B cell (primary cell): ENCODE data around the gene NAA10. TPM values are rescaled to one million over a fixed set of nuclear protein-coding genes. Genes with fewer than 3 reads are reported as not detected.

ENCODE experiments used
- ATAC-seq: fragments of 200-7000 bp; cut with Tn5 transposase; one replicate; pipeline ENCODE4 v1.10.0; 2021; ENCODE audit warnings: low read depth, mild to moderate bottlenecking, moderate number of reproducible peaks, moderate library complexity
- CTCF ChIA-PET: fragments of 350-600 bp; sonication (Branson Sonifier 250); formaldehyde crosslinking; loops from one replicate; lab custom pipeline; 2021; ENCODE audit warnings: antibody characterized with exemption, inconsistent platforms; lab: Charles Lee
- POLR2A ChIA-PET: fragments of 350-600 bp; sonication (Branson Sonifier 250); formaldehyde crosslinking; loops from one replicate; lab custom pipeline; 2021; ENCODE audit warnings: antibody characterized with exemption; lab: Charles Lee
- DNase-seq: peaks from one replicate; pipeline ENCODE4 v3.0.0; 2013
- H2AFZ ChIP-seq: 2 replicates; pipeline ENCODE4 v1.6.1; 2012; ENCODE audit warnings: mild to moderate bottlenecking, low read depth, low read length; ENCODE audit not compliant: insufficient read depth, poor library complexity, severe bottlenecking
- H3K27ac ChIP-seq, 2 donors: 1 replicate in 1 of 2; 2 replicates in 1 of 2; pipeline ENCODE4 v1.5.1; 2012 to 2013; ENCODE audit warnings: low read length in 2 of 2, mild to moderate bottlenecking in 2 of 2, moderate library complexity in 1 of 2
- H3K27me3 ChIP-seq, 4 experiments: fragments of 200-600 bp in 1 of 4; sonication (generic) in 1 of 4; replicated peaks in 1 of 4; 1 replicate in 2 of 4; 2 replicates in 2 of 4; pipeline versions ENCODE4 v1.6.1 to v1.7.0; 2013 to 2016; ENCODE audit warnings: low read length in 3 of 4, mild to moderate bottlenecking in 2 of 4, mixed read lengths in 1 of 4, moderate library complexity in 1 of 4; ENCODE audit not compliant: insufficient read depth in 4 of 4, control insufficient read depth in 3 of 4; ENCODE audit errors: control extremely low read depth in 1 of 4
- H3K36me3 ChIP-seq, 2 experiments: replicated peaks in 1 of 2; 1 replicate in 1 of 2; 2 replicates in 1 of 2; pipeline versions ENCODE4 v1.6.1 to v1.7.1; 2013; ENCODE audit warnings: low read length in 1 of 2; ENCODE audit not compliant: insufficient read depth in 2 of 2, control insufficient read depth in 1 of 2; ENCODE audit errors: control extremely low read depth in 1 of 2, extremely low read depth in 1 of 2
- H3K4me1 ChIP-seq, 2 donors: fragments of 200-600 bp in 1 of 2; sonication (generic) in 1 of 2; 1 replicate in 1 of 2; 2 replicates in 1 of 2; pipeline versions ENCODE4 v1.5.1 to v1.6.1; 2013 to 2017; ENCODE audit warnings: low read length in 2 of 2; ENCODE audit not compliant: control insufficient read depth in 2 of 2, insufficient read depth in 2 of 2
- H3K4me2 ChIP-seq: replicated peaks from 2 replicates; pipeline ENCODE3; 2012; ENCODE audit warnings: mild to moderate bottlenecking, low read depth, low read length; ENCODE audit not compliant: poor library complexity, severe bottlenecking
- H3K4me3 ChIP-seq, 5 experiments: fragments of 200-600 bp in 1 of 5; sonication (generic) in 1 of 5; 1 replicate in 3 of 5; 2 replicates in 2 of 5; pipeline versions ENCODE4 v1.5.1 to v1.7.0; 2011 to 2016; ENCODE audit warnings: low read length in 4 of 5, mild to moderate bottlenecking in 4 of 5, low read depth in 2 of 5, control low read depth in 1 of 5, moderate library complexity in 1 of 5; ENCODE audit not compliant: insufficient read depth in 1 of 5; ENCODE audit errors: control extremely low read depth in 1 of 5, extremely low read depth in 1 of 5
- H3K79me2 ChIP-seq: fragments of 200-600 bp; sonication (generic); one replicate; pipeline ENCODE4 v1.6.0; 2016; ENCODE audit warnings: low read length; ENCODE audit not compliant: control insufficient read depth, insufficient read depth
- H3K9ac ChIP-seq: fragments of 200-600 bp; sonication (generic); 2 replicates; pipeline ENCODE4 v1.6.1; 2017; ENCODE audit warnings: mild to moderate bottlenecking, low read length, moderate library complexity
- H3K9me3 ChIP-seq, 3 donors: one replicate each; pipeline versions ENCODE4 v1.6.1 to v1.7.1; 2013; ENCODE audit warnings: low read length in 2 of 3; ENCODE audit not compliant: control insufficient read depth in 2 of 3, insufficient read depth in 1 of 3; ENCODE audit errors: control extremely low read depth in 1 of 3
- H4K20me1 ChIP-seq: 2 replicates; pipeline ENCODE4 v1.6.0; 2012; ENCODE audit warnings: mild to moderate bottlenecking, low read length; ENCODE audit not compliant: insufficient read depth, control insufficient read depth, poor library complexity, severe bottlenecking
- H3K27ac Mint-ChIP-seq: one replicate; pipeline ENCODE4 v1.8.0; 2021; ENCODE audit warnings: mixed read lengths
- H3K27me3 Mint-ChIP-seq: one replicate; pipeline ENCODE4 v1.8.0; 2021; ENCODE audit warnings: mixed read lengths
- H3K4me1 Mint-ChIP-seq: one replicate; pipeline ENCODE4 v1.8.0; 2021; ENCODE audit warnings: mixed read lengths
- H3K4me3 Mint-ChIP-seq: one replicate; pipeline ENCODE4 v1.8.0; 2021; ENCODE audit warnings: mixed read lengths
- H3K9me3 Mint-ChIP-seq: one replicate; pipeline ENCODE4 v1.8.0; 2022; ENCODE audit warnings: mixed read lengths; ENCODE audit not compliant: insufficient read depth
- EZH2 ChIP-seq: IDR thresholded peaks from 2 replicates; pipeline ENCODE4 v1.6.1; 2012; ENCODE audit warnings: borderline replicate concordance, low read depth, mild to moderate bottlenecking, moderate library complexity, low read length; ENCODE audit not compliant: insufficient read depth, poor library complexity, severe bottlenecking
- WGBS: methylation state at CpG from one replicate; pipeline ENCODE4 v1.1.5; 2013; ENCODE audit warnings: missing lambda C conversion rate; ENCODE audit not compliant: insufficient coverage; 5-methylcytosine and 5-hydroxymethylcytosine counted together
- intact Hi-C: fragments of 100-400 bp; cut with micrococcal nuclease; formaldehyde crosslinking; loops from one replicate; pipeline ENCODE4 v1.10.0; 2022
- polyA plus RNA-seq: library from polyadenylated mRNA; depleted of rRNA; stranded (reverse); fragments of >200 nt; gene quantifications from 2 replicates; pipeline ENCODE4 v1.2.3, GENCODE V29; 2012
- total RNA-seq, 2 donors: library from RNA; stranded (reverse); fragments of 120-200 nt in 1 of 2; gene quantifications; 1 replicate in 1 of 2; 2 replicates in 1 of 2; pipeline versions ENCODE4 v1.2.3 to v1.2.4, GENCODE V29; 2013 to 2022
- TF ChIP-seq, protein P1 (sequence below): fragments of 200-600 bp; IDR thresholded peaks from one replicate; pipeline ENCODE4 v1.8.0; 2022; ENCODE audit warnings: antibody characterized with exemption, mild to moderate bottlenecking

Gene NAA10
- total and polyA plus RNA-seq, 2 donors (not counting 1 experiment from before 2014, with no cell fraction given) = 78.3 to 102 TPM

DNA sequence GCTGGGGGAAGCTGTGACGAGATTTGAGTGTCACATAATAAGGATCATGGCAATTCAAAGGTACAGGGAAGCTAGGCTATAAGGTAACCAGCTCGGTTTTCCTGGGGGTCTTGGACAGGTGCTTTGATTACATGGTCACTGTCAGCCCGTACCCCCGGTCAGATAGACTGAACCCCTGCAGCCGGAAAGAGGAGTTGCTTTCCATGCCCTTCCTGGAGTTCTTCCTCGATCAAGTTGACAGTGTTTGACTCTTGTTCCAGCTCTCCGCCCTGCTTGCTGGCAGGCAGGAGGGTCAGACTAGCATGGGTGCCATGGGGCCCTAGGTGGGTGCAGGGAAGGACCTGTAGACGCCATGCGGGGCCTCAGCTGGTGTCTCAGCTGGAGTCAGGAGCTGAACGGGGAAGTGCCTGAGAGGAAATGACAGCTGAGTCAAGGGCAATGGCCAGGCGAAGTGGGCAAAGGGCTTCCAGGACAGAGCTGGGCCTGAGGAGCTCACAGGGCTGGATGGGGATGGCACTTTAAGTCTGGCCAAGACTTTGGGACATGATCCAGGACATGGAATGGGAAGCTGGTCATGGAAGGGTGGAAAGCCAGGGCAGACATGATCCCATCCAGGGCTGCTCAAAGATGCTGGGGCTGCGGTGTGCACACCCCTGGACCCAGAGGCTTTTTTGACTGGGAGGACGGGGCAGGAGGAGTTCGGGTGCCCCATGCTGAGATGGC is 39.3 kb upstream of the NAA10 start:
- POLR2A ChIA-PET = interaction anchor here (0.6 to 1.5 kb wide), 2 partner anchors 48 to 397 kb away, joined by 3 to 4 read pairs; partner anchors contain the start of gene ARHGAP4
- intact Hi-C loops = loop anchor here (5.0 kb wide), 3 partner anchors 33 to 403 kb away; partner anchors contain the start of gene EMD

More for the DNA sequence above, 39.3 kb upstream of the NAA10 start:
- DNase-seq (peak; percentile 18), ATAC-seq (no peak)
- H3K4me3 Mint-ChIP-seq = peak overlapping the region; percentile 92
- H4K20me1 ChIP-seq = peaks cover 6% of the 10 kb centered on the region
- H3K4me2 ChIP-seq = peak overlapping the region; percentile 70
- no peaks in the 10 kb centered on the region for H3K9me3 ChIP-seq
- H3K9ac ChIP-seq = no peak overlapping the region
- H3K27ac Mint-ChIP-seq = peak overlapping the region; percentile 94
- TF ChIP-seq, protein P1, sequence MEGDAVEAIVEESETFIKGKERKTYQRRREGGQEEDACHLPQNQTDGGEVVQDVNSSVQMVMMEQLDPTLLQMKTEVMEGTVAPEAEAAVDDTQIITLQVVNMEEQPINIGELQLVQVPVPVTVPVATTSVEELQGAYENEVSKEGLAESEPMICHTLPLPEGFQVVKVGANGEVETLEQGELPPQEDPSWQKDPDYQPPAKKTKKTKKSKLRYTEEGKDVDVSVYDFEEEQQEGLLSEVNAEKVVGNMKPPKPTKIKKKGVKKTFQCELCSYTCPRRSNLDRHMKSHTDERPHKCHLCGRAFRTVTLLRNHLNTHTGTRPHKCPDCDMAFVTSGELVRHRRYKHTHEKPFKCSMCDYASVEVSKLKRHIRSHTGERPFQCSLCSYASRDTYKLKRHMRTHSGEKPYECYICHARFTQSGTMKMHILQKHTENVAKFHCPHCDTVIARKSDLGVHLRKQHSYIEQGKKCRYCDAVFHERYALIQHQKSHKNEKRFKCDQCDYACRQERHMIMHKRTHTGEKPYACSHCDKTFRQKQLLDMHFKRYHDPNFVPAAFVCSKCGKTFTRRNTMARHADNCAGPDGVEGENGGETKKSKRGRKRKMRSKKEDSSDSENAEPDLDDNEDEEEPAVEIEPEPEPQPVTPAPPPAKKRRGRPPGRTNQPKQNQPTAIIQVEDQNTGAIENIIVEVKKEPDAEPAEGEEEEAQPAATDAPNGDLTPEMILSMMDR = no peak
- TF ChIP-seq EZH2 = no peak
- H2AFZ ChIP-seq = no peak overlapping the region
- H3K27me3 ChIP-seq = no peaks in the 10 kb centered on the region
- peak overlapping the region; percentile 29 to 100 for H3K27ac ChIP-seq
- CTCF ChIA-PET = interaction anchor here (0.6 to 1.7 kb wide), 3 partner anchors 32 to 218 kb away, joined by 3 to 12 read pairs (median 5); no protein-coding TSS in a partner anchor
- H3K36me3 ChIP-seq = no peaks in the 10 kb centered on the region
- H3K27me3 Mint-ChIP-seq = no peaks in the 10 kb centered on the region
- peaks cover 26% of the 10 kb centered on the region for H3K4me1 Mint-ChIP-seq
- H3K9me3 Mint-ChIP-seq = no peaks in the 10 kb centered on the region
- WGBS = 74% methylated on average over 13 of the region's 14 CpGs
- H3K4me3 ChIP-seq = no peak overlapping the region
- peaks cover 22 to 26% of the 10 kb centered on the region in 2 donors for H3K4me1 ChIP-seq
- H3K79me2 ChIP-seq = peaks cover 22% of the 10 kb centered on the region
